HepG2 (cell line): ENCODE results near the gene ACOT8. TPM values are rescaled to one million over a fixed set of nuclear protein-coding genes. Genes with fewer than 3 reads are reported as not detected.

ENCODE experiments used
- ATAC-seq: fragments of 200-7000 bp; cut with Tn5 transposase; 3 replicates; pipeline ENCODE4 v1.9.1; 2020; ENCODE audit warnings: mild to moderate bottlenecking, moderate library complexity
- BruUV-seq: library from RNA; stranded (reverse); fragments of 400-500 nt; replicated peaks from 2 replicates; lab custom pipeline; 2021; lab: Mats Ljungman, UMichigan
- CTCF ChIA-PET: fragments of 300-600 bp; formaldehyde crosslinking; extraction: SDS; loops from one replicate; lab custom pipeline; 2021; ENCODE audit warnings: low total read pairs, inconsistent platforms, low intra/inter-chr PET ratio; lab: Yijun Ruan, JAX
- POLR2A ChIA-PET: fragments of 350-600 bp; sonication (Branson Sonifier 250); formaldehyde crosslinking; loops from one replicate; lab custom pipeline; 2020; ENCODE audit warnings: antibody characterized with exemption, inconsistent platforms; lab: Yijun Ruan, JAX
- DNase-seq: peaks from one replicate; pipeline ENCODE4 v3.0.0-alpha.2; 2015; ENCODE audit warnings: low spot score
- FAIRE-seq: peaks from 3 replicates; lab custom pipeline; 2011; peaks lifted over from hg19 to GRCh38; lab: Jason Lieb, UNC
- H2AFZ ChIP-seq: one replicate; pipeline ENCODE4 v1.6.1; 2011; ENCODE audit warnings: low read length, inconsistent platforms
- H3K27ac ChIP-seq: fragments of 300-600 bp; 3 replicates; pipeline ENCODE4 v1.8.0; 2011; ENCODE audit warnings: mixed run types, mild to moderate bottlenecking, mixed read lengths, low read length, inconsistent platforms; ENCODE audit not compliant: insufficient read depth; ENCODE audit errors: extremely low read length
- H3K27me3 ChIP-seq, 2 experiments: fragments of 200-600 bp in 1 of 2; 2 replicates in 1 of 2; 3 replicates in 1 of 2; pipeline versions ENCODE4 v1.6.0 to v1.8.0; 2011; ENCODE audit warnings: low read length in 2 of 2, mild to moderate bottlenecking in 2 of 2, moderate library complexity in 2 of 2, inconsistent platforms in 1 of 2; ENCODE audit not compliant: insufficient read depth in 2 of 2, control insufficient read depth in 1 of 2
- H3K36me3 ChIP-seq, 2 experiments: fragments of 200-600 bp in 1 of 2; replicated peaks in 1 of 2; 2 replicates in 1 of 2; 3 replicates in 1 of 2; pipeline versions ENCODE4 v1.5.1 to v1.8.0; 2011; ENCODE audit warnings: low read length in 2 of 2, inconsistent platforms in 1 of 2; ENCODE audit not compliant: insufficient read depth in 2 of 2, control insufficient read depth in 1 of 2
- H3K4me1 ChIP-seq: 2 replicates; pipeline ENCODE4 v1.5.1; 2012; ENCODE audit warnings: low read length, inconsistent platforms; ENCODE audit not compliant: insufficient read depth
- H3K4me2 ChIP-seq: 2 replicates; pipeline ENCODE4 v1.6.0; 2011; ENCODE audit warnings: low read depth, low read length, inconsistent platforms
- H3K4me3 ChIP-seq, 3 experiments: fragments of 200-600 bp in 1 of 3; sonication (generic), shearing (Covaris generic) in 1 of 3; replicated peaks in 1 of 3; 2 replicates each; pipeline ENCODE4 v1.5.1; 2011 to 2016; ENCODE audit warnings: low read length in 3 of 3, inconsistent platforms in 2 of 3, low read depth in 2 of 3, mild to moderate bottlenecking in 2 of 3, control low read depth in 1 of 3, mixed read lengths in 1 of 3; ENCODE audit not compliant: insufficient read depth in 1 of 3
- H3K79me2 ChIP-seq: one replicate; pipeline ENCODE4 v1.6.1; 2011; ENCODE audit warnings: low read length, inconsistent platforms; ENCODE audit not compliant: insufficient read depth
- H3K9ac ChIP-seq: 2 replicates; pipeline ENCODE4 v1.6.0; 2011; ENCODE audit warnings: mild to moderate bottlenecking, low read depth, low read length, inconsistent platforms; ENCODE audit not compliant: insufficient read depth
- H3K9me3 ChIP-seq: 2 replicates; pipeline ENCODE4 v1.5.1; 2012; ENCODE audit warnings: mild to moderate bottlenecking, low read length
- H4K20me1 ChIP-seq: 2 replicates; pipeline ENCODE4 v1.6.0; 2011; ENCODE audit warnings: inconsistent platforms, mild to moderate bottlenecking, low read length, moderate library complexity; ENCODE audit not compliant: insufficient read depth
- AGO2 ChIP-seq: fragments of 200-400 bp; formaldehyde crosslinking; optimal IDR thresholded peaks from 2 replicates; pipeline ENCODE3; 2017; ENCODE audit warnings: mild to moderate bottlenecking, low read depth, low read length, moderate library complexity
- HOXA3 ChIP-seq: sonication (generic); formaldehyde crosslinking; IDR thresholded peaks from 2 replicates; pipeline ENCODE4 v1.5.0; 2020; ENCODE audit warnings: missing genetic modification reagents
- JARID2 ChIP-seq: sonication (generic); formaldehyde crosslinking; IDR thresholded peaks from 2 replicates; pipeline ENCODE4 v1.8.1; 2023; ENCODE audit warnings: missing genetic modification reagents, inconsistent platforms; ENCODE audit not compliant: insufficient replicate concordance
- POLR2G ChIP-seq: fragments of 200-400 bp; formaldehyde crosslinking; IDR thresholded peaks from 2 replicates; pipeline ENCODE4 v1.6.1; 2018; ENCODE audit warnings: mild to moderate bottlenecking, low read depth, low read length, moderate library complexity
- RBFOX2 ChIP-seq: fragments of 200-400 bp; formaldehyde crosslinking; IDR thresholded peaks from 2 replicates; pipeline ENCODE4 v1.6.1; 2017; ENCODE audit warnings: low read depth, mild to moderate bottlenecking, low read length
- ZNF713 ChIP-seq: sonication (generic); formaldehyde crosslinking; IDR thresholded peaks from 2 replicates; pipeline ENCODE4 v1.4.0; 2020; ENCODE audit warnings: mild to moderate bottlenecking, missing genetic modification reagents
- WGBS: methylation state at CpG from one replicate; pipeline ENCODE4 v1.1.6; 2017; ENCODE audit warnings: low lambda C conversion rate; 5-methylcytosine and 5-hydroxymethylcytosine counted together
- in situ Hi-C: cut with HindIII; loops from 2 replicates; pipeline ENCODE4 v1.10.0; 2017; ENCODE audit warnings: low pct_unique_long_range_greater_than_20kb; ENCODE audit not compliant: extremely low pct_ligation_motif_present
- intact Hi-C: fragments of 100-400 bp; cut with micrococcal nuclease; formaldehyde crosslinking; loops from one replicate; pipeline ENCODE4 v1.10.0; 2022; ENCODE audit not compliant: unreplicated experiment
- polyA plus RNA-seq, 8 experiments: library from polyadenylated mRNA; depleted of rRNA in 3 of 8; stranded (reverse) in 7 of 8; unstranded in 1 of 8; fragments of >200 nt; fragmentation: Illumina TruSeq in 4 of 8; extraction: Trizol in 4 of 8; gene quantifications; 2 replicates each; pipeline versions ENCODE4 v1.2.1 to v1.2.3, GENCODE V29; 2011 to 2016; ENCODE audit warnings: low read depth in 4 of 8, missing spikeins in 1 of 8, mixed read lengths in 1 of 8; ENCODE audit not compliant: insufficient read depth in 1 of 8
- total RNA-seq, 5 experiments: library from RNA; depleted of rRNA; stranded (reverse); fragments of >200 nt; fragmentation: Illumina TruSeq; extraction: Trizol; gene quantifications; 2 replicates each; pipeline ENCODE4 v1.2.3, GENCODE V29; 2016; ENCODE audit warnings: low read depth in 1 of 5

ACOT8 gene
- total and polyA plus RNA-seq, 2 of the 13 experiments (the other 11 are each of a cell fraction or from before 2014, with no cell fraction given): 31.4 to 45.5 TPM

- CTCF ChIA-PET: no interaction called here
- no peak for FAIRE-seq
- 94% methylated on average over 12 of the region's 12 CpGs for WGBS
Measured at GRCh38 chr20:45898285-45898684, 41.1 kb upstream of the ACOT8 start.

GRCh38 chr20:45897692-45898091, 40.5 kb upstream of the ACOT8 start:
- intact Hi-C loops: no loop called here
- no peak overlapping the region for H3K4me3 ChIP-seq
- WGBS: 98% methylated on average over 7 of the region's 7 CpGs
- FAIRE-seq: no peak
- H3K9ac ChIP-seq: no peak overlapping the region
- H3K27ac ChIP-seq: no peak overlapping the region
- no peak overlapping the region for H2AFZ ChIP-seq
- no TSS peak for BruUV-seq
- ChIA-PET CTCF (no interaction called here), POLR2A (interaction anchor here (0.9 to 4.7 kb wide), 6 partner anchors 8 to 39 kb away, joined by 3 to 24 read pairs (median 8); partner anchors contain the start of gene PCIF1)
- peaks cover 51 to 57% of the 10 kb centered on the region in 2 experiments for H3K36me3 ChIP-seq
- no peaks in the 10 kb centered on the region for H3K27me3 ChIP-seq
- no peak overlapping the region for H3K4me2 ChIP-seq
- TF ChIP-seq HOXA3 (CRISPR knock-in tag) (no peak), AGO2 (peak; percentile 29), JARID2 (CRISPR knock-in tag) (no peak), POLR2G (peak; percentile 25; the same call in 1 of the 2 replicates)
- no peaks in the 10 kb centered on the region for H3K9me3 ChIP-seq
- H4K20me1 ChIP-seq: no peaks in the 10 kb centered on the region
- no peak for DNase-seq
- H3K4me1 ChIP-seq: peaks cover 5% of the 10 kb centered on the region
- in situ Hi-C loops: no loop called here
- no peak for ATAC-seq
- H3K79me2 ChIP-seq: no peaks in the 10 kb centered on the region

More at GRCh38 chr20:45898285-45898684, 41.1 kb upstream of the ACOT8 start:
- Histone ChIP-seq H4K20me1 (no peaks in the 10 kb centered on the region), H3K79me2 (no peaks in the 10 kb centered on the region), H3K27ac (no peak overlapping the region), H3K36me3 (peaks cover 45 to 52% of the 10 kb centered on the region in 2 experiments), H3K9me3 (no peaks in the 10 kb centered on the region), H2AFZ (no peak overlapping the region), H3K4me1 (no peaks in the 10 kb centered on the region; the same call in 1 of the 2 replicates), H3K4me3 (no peak overlapping the region), H3K27me3 (no peaks in the 10 kb centered on the region), H3K9ac (no peak overlapping the region), H3K4me2 (no peak overlapping the region)
- intact Hi-C loops: no loop called here
- no peak for DNase-seq
- no TSS peak for BruUV-seq
- POLR2A ChIA-PET: interaction anchor here (0.9 to 4.7 kb wide), 5 partner anchors 11 to 38 kb away, joined by 3 to 24 read pairs (median 4); partner anchors contain the start of gene PCIF1
- peak; percentile 6; the same call in 1 of the 3 replicates for ATAC-seq
- TF ChIP-seq RBFOX2: 0 out of 2 replicates have a peak, but pooled peaks have one; percentile 18
- peak; percentile 68 for TF ChIP-seq AGO2
- TF ChIP-seq ZNF713 (CRISPR knock-in tag): no peak
- in situ Hi-C loops: no loop called here
